ENCODE data around the gene ALX4.

- TF ChIP-seq SUZ12 (IDR thresholded peaks at IDR 0.05; ENCODE audit: extremely low read depth, insufficient read depth, insufficient read length) (no peak), ZNF274 (IDR thresholded peaks at IDR 0.05; ENCODE audit: low read depth, low read length) (no peak)
These were observed 89.8 kb downstream of the ALX4 start for GRCh38 chr11:44219830-44220796.

Measured in NT2/D1 (cell line).